Measurements from ENCODE around the gene THRSP.

GRCh38 chr11:78100676-78101472, 37.2 kb downstream of the THRSP start:
- TF ChIP-seq CTCF (IDR thresholded peaks at IDR 0.05; ENCODE audit: low read depth, low read length, missing input control) (no peak), YY1 (IDR thresholded peaks at IDR 0.05) (no peak), ATF3 (IDR thresholded peaks at IDR 0.05) (no peak), EGR1 (IDR thresholded peaks at IDR 0.05; ENCODE audit: low read depth in 2 of 2) (no peak), RAD21 (IDR thresholded peaks at IDR 0.05) (no peak), FOXA1 (IDR thresholded peaks at IDR 0.05) (no peak), JUND (IDR thresholded peaks at IDR 0.05) (no peak), REST (IDR thresholded peaks at IDR 0.05) (no peak)
